T-helper 2 cell treated with Interferon-gamma antibody and Interleukin-4, amounts not matched to agents 5 μg/mL and 100 μg/mL, for 36 hours (primary cell): ENCODE measurements around the gene CLEC16A.
"Not testable (repeated sequence)": the region's sequence is repeated elsewhere in the genome, so short reads cannot be mapped to it uniquely, and the experiment has no call there.

Experiments
- DNase-seq: peaks from one replicate; pipeline ENCODE4 v3.0.0; 2021; ENCODE audit warnings: low spot score
- H3K27ac Mint-ChIP-seq: one replicate; pipeline ENCODE4 v1.8.0; 2021; ENCODE audit warnings: mild to moderate bottlenecking, mixed read lengths
- H3K27me3 Mint-ChIP-seq: one replicate; pipeline ENCODE4 v1.8.0; 2021; ENCODE audit warnings: low read depth, mixed read lengths
- H3K36me3 Mint-ChIP-seq: one replicate; pipeline ENCODE4 v1.8.0; 2021; ENCODE audit warnings: low read depth, mixed read lengths
- H3K4me1 Mint-ChIP-seq: one replicate; pipeline ENCODE4 v1.8.0; 2021; ENCODE audit warnings: low read depth, mixed read lengths
- H3K4me3 Mint-ChIP-seq: one replicate; pipeline ENCODE4 v1.8.0; 2022; ENCODE audit warnings: mild to moderate bottlenecking, moderate library complexity, mixed read lengths
- H3K9me3 Mint-ChIP-seq: one replicate; pipeline ENCODE4 v1.8.0; 2021; ENCODE audit warnings: mixed read lengths

CLEC16A gene

DNA sequence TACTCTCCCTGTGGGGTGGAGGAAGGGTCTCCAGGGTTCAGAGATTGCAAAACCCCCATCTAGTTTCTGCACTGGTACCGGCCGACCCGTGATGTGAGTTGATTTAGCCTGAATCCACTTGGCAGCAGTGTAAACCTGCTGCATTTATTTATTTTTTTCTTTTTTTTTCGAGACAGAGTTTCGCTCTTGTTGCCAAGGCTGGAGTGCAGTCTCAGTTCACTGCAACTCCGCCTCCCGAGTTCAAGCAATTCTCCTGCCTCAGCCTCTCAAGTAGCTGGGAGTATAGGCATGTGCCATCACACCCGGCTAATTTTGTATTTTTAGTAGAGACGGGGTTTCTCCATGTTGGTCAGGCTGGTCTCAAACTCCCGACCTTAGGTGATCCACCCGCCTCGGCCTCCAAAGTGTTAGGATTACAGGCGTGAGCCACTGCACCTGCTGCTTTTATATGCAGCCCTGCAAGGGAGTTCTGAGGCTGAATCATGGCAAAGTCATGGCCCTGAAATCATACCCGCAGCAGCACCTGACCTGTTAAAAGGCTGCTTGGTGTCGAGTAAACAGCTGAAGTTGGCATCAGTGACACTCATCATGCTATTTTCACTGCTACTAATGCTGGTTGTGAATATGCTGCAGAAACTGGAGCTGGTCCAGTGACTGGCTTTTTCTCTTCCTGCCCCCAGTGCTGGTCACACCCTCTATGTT is 23.5 kb upstream of the CLEC16A start:
- Mint-ChIP-seq H3K9me3 (no peaks in the 10 kb centered on the region), H3K27ac (no peak overlapping the region), H3K27me3 (no peaks in the 10 kb centered on the region), H3K36me3 (peaks cover 15% of the 10 kb centered on the region), H3K4me1 (peaks cover 7% of the 10 kb centered on the region), H3K4me3 (no peak overlapping the region)
- DNase-seq: no peak

DNA sequence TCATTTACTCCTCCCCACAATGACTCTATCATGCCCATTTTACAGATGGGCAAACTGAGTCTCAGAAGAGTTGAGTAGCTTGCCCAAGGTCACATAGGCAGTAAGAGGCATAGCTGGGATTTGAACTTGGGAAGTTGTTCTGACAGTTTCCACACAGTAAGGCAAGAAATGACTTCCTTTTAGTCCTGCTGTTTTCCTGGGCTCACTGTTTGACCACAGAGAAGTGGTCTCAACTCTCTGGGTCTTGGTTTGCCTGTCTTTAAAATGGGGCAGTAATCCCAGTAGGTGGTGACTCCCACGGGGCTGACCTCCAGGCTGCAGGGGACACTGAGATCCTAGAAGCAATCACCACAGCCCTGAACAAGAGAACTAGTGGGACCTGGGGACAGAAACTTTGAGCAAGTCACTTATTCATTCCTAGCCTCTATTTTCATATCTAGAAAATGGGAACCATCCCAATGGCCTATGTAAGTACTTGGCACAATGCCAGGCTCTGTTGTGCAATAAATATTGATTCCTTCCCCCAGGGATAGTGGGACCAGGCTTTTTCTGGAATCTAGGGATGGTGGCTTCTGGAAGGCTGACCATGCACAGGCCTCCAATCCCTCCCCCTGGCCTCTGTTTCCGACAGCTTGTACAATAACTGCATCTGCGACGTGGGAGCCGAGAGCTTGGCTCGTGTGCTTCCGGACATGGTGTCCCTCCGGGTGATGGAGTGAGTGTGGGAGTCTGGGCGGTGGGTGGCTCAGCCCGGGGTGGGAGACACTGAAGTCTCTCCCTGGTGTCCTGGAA is 22.6 kb upstream of the CLEC16A start:
- DNase-seq: no peak
- no peaks in the 10 kb centered on the region for H3K27me3 Mint-ChIP-seq
- peaks cover 6% of the 10 kb centered on the region for H3K4me1 Mint-ChIP-seq
- H3K36me3 Mint-ChIP-seq: peaks cover 14% of the 10 kb centered on the region
- no peaks in the 10 kb centered on the region for H3K9me3 Mint-ChIP-seq
- H3K27ac Mint-ChIP-seq: no peak overlapping the region
- no peak overlapping the region for H3K4me3 Mint-ChIP-seq

DNA sequence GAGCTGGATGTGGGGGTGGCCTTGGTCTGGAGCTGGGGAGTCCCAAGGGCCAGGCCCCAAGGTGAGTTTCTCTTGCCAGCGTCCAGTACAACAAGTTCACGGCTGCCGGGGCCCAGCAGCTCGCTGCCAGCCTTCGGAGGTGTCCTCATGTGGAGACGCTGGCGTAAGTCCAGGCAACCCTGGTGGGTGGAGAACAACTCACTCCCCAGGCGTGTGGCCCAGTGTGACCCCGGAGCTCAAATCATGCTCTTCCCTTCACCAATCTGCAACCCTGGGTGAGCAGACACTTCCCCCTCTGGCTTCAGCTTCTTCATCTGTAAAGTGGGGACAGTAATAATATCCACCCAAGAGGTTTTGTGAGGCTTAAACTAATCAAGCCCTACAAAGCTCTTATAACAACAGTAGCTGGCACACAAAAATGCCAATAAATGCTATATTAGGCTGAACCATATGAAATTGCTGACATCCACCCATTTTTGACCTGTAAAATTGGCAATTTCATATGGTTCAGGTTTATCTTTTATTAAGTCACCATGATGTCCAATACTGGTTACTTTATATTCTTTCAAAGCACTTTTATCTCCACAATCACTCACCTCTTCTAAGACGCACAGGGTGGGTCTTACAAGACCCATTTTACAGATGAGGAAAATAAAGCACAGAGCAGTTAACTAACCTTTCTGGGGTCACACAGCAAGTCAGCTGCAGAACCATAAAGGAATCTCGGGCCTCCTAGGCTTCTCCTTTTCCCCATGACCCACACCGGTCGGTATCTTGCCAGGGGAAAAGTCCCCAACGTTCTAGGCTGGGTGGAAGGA is 21.8 kb upstream of the CLEC16A start:
- Mint-ChIP-seq H3K4me1 (peaks cover 6% of the 10 kb centered on the region), H3K36me3 (peaks cover 12% of the 10 kb centered on the region), H3K27ac (no peak overlapping the region), H3K9me3 (no peaks in the 10 kb centered on the region), H3K4me3 (no peak overlapping the region), H3K27me3 (no peaks in the 10 kb centered on the region)
- no peak for DNase-seq

DNA sequence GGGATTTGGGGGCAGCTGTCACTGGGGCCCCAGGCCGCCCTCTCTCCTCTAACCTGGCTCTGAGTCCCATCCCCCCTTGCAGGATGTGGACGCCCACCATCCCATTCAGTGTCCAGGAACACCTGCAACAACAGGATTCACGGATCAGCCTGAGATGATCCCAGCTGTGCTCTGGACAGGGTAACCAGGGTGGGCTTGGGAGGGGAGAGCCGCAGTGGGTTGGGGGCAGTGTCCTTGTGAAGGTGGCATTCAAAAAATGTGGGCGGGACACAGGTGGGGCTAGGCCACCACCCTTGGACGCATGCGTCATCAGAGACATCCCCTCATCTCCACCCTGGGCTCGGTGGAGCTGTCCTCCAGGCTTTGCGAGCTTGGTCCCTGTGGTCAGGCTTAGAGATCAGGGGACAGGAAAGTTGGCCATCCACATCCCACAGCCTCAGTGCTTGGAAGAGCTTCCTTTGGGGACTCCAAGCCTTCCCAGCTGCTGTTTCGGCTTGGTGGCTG is 21.2 kb upstream of the CLEC16A start:
- Mint-ChIP-seq H3K27ac (no peak overlapping the region), H3K4me3 (no peak overlapping the region), H3K36me3 (peaks cover 17% of the 10 kb centered on the region), H3K27me3 (no peaks in the 10 kb centered on the region), H3K4me1 (peaks cover 6% of the 10 kb centered on the region), H3K9me3 (no peaks in the 10 kb centered on the region)
- no peak for DNase-seq

DNA sequence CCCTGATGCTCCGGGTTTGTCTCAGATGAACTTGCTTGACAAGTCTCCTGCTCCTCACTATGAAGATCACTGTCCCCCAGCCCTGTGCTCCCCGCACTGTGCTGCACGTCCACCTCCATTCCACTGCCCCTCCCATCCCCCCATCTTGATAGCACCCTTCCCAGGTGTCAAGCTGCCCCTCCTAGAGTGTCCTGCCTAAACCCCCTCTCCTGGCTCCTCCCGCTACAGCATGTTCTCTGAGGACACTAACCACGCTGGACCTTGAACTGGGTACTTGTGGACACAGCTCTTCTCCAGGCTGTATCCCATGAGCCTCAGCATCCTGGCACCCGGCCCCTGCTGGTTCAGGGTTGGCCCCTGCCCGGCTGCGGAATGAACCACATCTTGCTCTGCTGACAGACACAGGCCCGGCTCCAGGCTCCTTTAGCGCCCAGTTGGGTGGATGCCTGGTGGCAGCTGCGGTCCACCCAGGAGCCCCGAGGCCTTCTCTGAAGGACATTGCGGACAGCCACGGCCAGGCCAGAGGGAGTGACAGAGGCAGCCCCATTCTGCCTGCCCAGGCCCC is 20.6 kb upstream of the CLEC16A start:
- Mint-ChIP-seq H3K36me3 (peaks cover 16% of the 10 kb centered on the region), H3K9me3 (no peaks in the 10 kb centered on the region), H3K27me3 (no peaks in the 10 kb centered on the region), H3K4me1 (peaks cover 2% of the 10 kb centered on the region), H3K4me3 (no peak overlapping the region), H3K27ac (no peak overlapping the region)
- DNase-seq: no peak

DNA sequence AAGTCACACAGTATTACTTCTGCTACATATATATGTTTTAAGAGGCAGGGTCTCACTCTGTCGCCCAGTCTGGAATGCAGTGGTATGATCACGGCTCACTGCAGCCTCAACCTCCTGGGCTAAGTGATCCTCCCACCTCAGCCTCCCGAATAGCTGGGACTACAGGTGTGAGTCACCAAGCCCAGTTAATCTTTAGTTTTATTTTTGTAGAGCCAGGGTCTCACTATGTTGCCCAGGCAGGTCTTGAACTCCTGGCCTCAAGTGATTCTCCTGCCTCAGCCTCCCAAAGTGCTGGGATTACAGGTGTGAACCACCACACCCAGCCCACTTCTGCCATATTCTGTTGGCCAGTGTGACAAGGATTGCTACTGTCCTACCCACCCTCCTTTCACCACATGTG is 19.1 kb upstream of the CLEC16A start:
- not testable (repeated sequence) for H3K27me3 Mint-ChIP-seq, H3K9me3 Mint-ChIP-seq, H3K4me1 Mint-ChIP-seq, H3K4me3 Mint-ChIP-seq, DNase-seq
- H3K27ac Mint-ChIP-seq: peak overlapping the region; percentile 15
- H3K36me3 Mint-ChIP-seq: peaks cover 16% of the 10 kb centered on the region

DNA sequence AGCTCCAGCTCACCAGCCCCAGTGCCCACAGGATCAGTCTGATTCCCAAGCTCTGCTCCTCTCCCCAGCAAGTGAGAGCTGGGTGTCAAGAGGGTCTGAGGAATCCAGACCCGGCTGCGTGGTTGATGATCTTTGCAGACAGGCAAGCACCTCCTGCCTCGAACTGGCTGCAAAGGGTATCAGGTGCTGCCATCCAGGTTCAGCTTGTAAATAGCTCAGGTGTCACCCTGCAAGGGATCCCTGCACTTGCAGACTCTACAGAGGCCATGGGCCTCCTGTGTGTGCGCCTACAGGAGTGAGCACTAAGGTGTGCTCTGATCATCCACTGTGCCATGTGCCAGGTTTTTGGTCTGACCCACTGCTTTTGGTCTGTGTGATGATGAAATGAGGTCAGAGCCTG is 18.3 kb upstream of the CLEC16A start:
- peaks cover 1% of the 10 kb centered on the region for H3K4me1 Mint-ChIP-seq
- DNase-seq: no peak
- no peak overlapping the region for H3K27ac Mint-ChIP-seq
- H3K4me3 Mint-ChIP-seq: no peak overlapping the region
- peaks cover 16% of the 10 kb centered on the region for H3K36me3 Mint-ChIP-seq
- H3K27me3 Mint-ChIP-seq: no peaks in the 10 kb centered on the region
- H3K9me3 Mint-ChIP-seq: no peaks in the 10 kb centered on the region

DNA sequence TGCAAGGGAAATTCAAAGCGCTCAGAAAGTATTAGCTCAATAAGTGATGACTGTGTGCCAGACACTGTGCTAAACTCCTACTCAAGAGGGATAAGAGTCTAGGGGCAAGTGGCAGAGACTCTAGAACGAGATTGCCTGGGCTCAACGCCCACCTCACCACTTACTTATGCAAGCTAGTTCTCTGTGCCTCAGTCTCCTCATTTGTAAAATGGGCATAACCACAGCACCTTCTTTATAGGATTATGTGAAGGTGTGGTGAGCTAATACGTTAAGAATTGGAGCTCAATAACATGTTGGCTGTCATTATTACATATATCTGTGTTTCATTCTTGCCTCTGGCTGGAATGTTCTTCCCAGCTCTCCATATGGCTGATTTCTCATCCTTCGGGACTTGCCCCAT is 17.5 kb upstream of the CLEC16A start:
- Mint-ChIP-seq H3K4me1 (peaks cover 1% of the 10 kb centered on the region), H3K27me3 (no peaks in the 10 kb centered on the region), H3K36me3 (peaks cover 19% of the 10 kb centered on the region), H3K27ac (no peak overlapping the region), H3K4me3 (no peak overlapping the region), H3K9me3 (no peaks in the 10 kb centered on the region)
- DNase-seq: no peak

DNA sequence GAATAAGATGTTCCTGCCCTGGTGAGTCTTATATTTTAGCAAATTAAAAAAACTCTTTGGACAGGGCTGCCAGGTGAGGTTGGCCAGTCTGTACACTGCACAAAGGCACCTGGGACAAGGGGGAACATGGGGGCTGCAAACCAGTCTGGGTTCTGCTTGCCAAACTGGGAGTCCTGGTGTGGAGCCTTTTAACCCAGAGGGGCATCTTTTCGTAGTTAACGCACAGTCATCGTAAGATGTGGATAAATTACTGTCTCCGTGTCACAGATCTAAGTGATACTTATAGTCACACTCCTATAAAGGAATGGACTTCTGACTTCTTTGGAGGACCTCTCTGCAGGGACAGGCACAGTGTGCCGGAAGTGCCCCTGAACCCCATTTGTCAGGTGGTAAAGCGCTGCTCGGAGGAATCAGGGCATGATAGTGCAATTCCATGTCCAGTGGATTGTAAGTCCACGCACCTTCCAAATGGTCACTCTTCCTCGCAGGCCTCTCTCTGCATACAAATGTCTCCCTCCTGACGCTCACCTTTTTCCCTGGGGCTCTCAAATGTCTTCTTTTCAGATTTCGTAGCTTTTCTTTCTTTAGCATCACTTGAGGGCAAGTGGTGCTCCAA is 16.8 kb upstream of the CLEC16A start:
- Mint-ChIP-seq H3K27me3 (no peaks in the 10 kb centered on the region), H3K4me1 (peaks cover 1% of the 10 kb centered on the region), H3K36me3 (peaks cover 19% of the 10 kb centered on the region), H3K27ac (no peak overlapping the region), H3K9me3 (no peaks in the 10 kb centered on the region), H3K4me3 (no peak overlapping the region)
- no peak for DNase-seq

DNA sequence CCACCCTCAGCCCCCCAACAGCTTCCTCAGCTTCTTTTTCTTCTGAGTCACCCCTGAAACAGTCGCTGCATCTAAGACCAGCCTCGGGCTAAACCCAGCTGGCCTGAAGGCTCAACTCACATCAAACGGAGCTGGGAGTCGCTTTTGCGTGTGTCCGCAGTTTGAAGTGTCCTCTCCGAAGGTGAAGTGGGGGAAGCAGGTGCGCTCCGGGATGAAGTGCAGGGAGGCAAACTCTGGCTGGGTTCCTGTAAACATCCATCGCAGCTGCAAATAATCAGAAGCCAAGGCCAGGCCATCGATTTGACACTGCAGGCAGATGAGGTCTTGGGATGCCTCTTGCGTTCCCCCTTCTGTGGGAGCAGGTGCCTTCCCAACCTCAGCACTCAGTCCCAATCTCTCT is 15.3 kb upstream of the CLEC16A start:
- H3K9me3 Mint-ChIP-seq, H3K4me1 Mint-ChIP-seq, H3K27ac Mint-ChIP-seq, H3K27me3 Mint-ChIP-seq, H3K4me3 Mint-ChIP-seq, DNase-seq: not testable (repeated sequence)
- H3K36me3 Mint-ChIP-seq: peaks cover 24% of the 10 kb centered on the region

DNA sequence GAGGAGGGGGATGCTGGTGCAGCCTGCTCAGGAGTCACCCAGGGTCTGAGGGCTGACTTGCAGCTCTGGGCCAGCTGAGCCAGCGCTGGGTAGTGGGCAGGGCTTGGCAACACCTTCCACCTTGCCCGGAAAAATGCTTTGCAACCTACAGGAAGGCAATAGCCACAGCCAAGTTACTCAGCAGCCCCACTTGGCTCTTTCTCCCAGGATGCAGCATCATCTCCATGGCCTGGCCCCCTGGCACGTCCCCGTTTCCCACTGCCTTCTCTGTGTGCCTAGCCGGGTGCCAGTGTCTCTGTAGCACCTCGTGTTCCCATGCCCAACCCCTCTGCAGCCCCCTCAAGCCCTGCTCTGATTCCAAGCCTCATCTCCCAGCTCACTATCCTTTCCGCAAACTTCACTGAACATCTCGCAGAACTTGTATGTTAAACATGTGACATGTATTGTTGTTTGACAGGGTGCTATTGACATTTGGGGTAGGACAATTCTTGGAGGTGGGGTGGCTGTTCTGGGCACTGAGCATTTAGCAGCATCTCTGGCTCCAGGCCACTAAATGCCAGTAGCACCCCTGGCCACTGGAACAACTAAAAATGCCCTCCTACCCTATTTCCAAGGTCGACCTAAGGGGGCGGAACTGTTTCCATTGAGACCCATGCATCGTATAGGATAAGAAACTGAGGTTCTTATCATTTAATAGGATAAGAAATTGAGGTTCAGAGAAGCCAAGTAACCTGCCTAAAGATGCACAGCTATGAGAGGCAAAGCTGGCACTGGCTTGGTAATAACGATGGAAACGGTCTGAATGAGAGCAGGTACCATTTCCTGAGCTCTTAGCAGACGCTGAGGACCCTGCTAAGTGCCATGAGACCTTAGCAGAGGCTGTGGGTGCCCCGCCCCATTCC is 14.3 kb upstream of the CLEC16A start:
- peaks cover 20% of the 10 kb centered on the region for H3K36me3 Mint-ChIP-seq
- no peaks in the 10 kb centered on the region for H3K9me3 Mint-ChIP-seq
- no peak overlapping the region for H3K4me3 Mint-ChIP-seq
- peaks cover 7% of the 10 kb centered on the region for H3K4me1 Mint-ChIP-seq
- no peak overlapping the region for H3K27ac Mint-ChIP-seq
- no peak for DNase-seq
- no peaks in the 10 kb centered on the region for H3K27me3 Mint-ChIP-seq

DNA sequence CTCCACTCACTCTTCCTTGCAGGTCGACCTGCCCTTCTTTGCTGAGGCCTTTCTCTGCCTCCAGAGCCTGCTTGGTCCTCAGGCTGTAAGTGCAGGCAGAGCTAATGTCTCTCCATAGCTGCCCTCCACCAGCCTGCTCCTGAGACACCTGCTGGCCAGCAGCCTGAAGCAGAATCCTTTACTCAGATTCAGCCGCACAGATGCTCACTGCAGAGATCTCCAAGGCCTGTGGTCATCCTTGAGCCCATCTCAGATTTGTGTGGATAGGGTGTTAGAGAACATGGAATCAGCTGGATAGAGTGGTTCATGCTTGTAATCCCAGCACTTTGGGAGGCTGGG is 13.6 kb upstream of the CLEC16A start:
- peaks cover 10% of the 10 kb centered on the region for H3K4me1 Mint-ChIP-seq
- no peak overlapping the region for H3K4me3 Mint-ChIP-seq
- no peaks in the 10 kb centered on the region for H3K9me3 Mint-ChIP-seq
- DNase-seq: no peak
- no peaks in the 10 kb centered on the region for H3K27me3 Mint-ChIP-seq
- H3K27ac Mint-ChIP-seq: no peak overlapping the region
- peaks cover 23% of the 10 kb centered on the region for H3K36me3 Mint-ChIP-seq

DNA sequence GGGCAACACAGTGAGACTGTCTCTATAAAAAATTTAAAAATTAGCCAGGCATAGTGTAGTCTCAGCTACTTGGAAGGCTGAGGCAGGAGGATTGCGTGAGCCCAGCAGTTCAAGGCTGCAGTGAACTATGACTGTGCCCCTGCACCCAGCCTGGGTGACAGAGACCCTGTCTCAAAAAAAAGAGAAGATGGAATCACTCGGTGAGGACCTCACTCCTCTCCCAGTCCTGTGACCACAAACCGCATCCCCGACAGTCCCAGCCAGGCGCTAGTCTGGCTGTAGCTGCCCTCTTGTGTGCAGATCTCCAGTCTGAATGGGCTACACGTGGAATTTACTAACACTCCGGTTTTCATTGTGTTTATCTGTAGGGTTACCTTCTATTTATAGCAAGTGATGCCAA is 13.2 kb upstream of the CLEC16A start:
- Mint-ChIP-seq H3K4me1 (peaks cover 10% of the 10 kb centered on the region), H3K36me3 (peaks cover 27% of the 10 kb centered on the region), H3K27me3 (no peaks in the 10 kb centered on the region), H3K4me3 (no peak overlapping the region), H3K27ac (no peak overlapping the region), H3K9me3 (no peaks in the 10 kb centered on the region)
- no peak for DNase-seq
